A549 (cell line): ENCODE measurements around the gene GLYATL3. TPM values are rescaled to one million over a fixed set of nuclear protein-coding genes. Genes with fewer than 3 reads are reported as not detected.

ENCODE experiments used
- ATAC-seq, 2 experiments: fragments of 200-7000 bp in 1 of 2; fragments of >200 bp in 1 of 2; cut with Nextera tagmentation in 1 of 2; cut with Tn5 transposase in 1 of 2; 3 replicates each; pipeline versions ENCODE4 v1.8.0 to v1.9.1; 2018 to 2020; ENCODE audit warnings: mild to moderate bottlenecking in 1 of 2, moderate library complexity in 1 of 2
- CTCF ChIA-PET: fragments of 300-600 bp; sonication (Branson Sonifier 250); formaldehyde crosslinking; extraction: SDS; loops from one replicate; lab custom pipeline; 2021; ENCODE audit warnings: antibody characterized with exemption, inconsistent platforms; lab: Yijun Ruan, JAX
- POLR2A ChIA-PET: fragments of 350-600 bp; formaldehyde crosslinking; extraction: SDS; loops from one replicate; lab custom pipeline; 2021; ENCODE audit warnings: antibody characterized with exemption, inconsistent platforms; lab: Yijun Ruan, JAX
- DNase-seq, 2 experiments: peaks; one replicate each; pipeline versions ENCODE4 v3.0.0 to v3.0.0-alpha.2; 2011 to 2016; ENCODE audit warnings: low read depth in 1 of 2, low spot score in 1 of 2
- FAIRE-seq: peaks from 2 replicates; lab custom pipeline; 2011; peaks lifted over from hg19 to GRCh38; lab: Jason Lieb, UNC
- H3K27ac ChIP-seq, 2 experiments: fragments of >200 bp; sonication (Bioruptor Twin); formaldehyde crosslinking; 3 replicates each; pipeline ENCODE4 v1.5.1; 2016 to 2017
- H3K4me1 ChIP-seq: fragments of >200 bp; sonication (Bioruptor Twin); formaldehyde crosslinking; 3 replicates; pipeline ENCODE4 v1.6.1; 2016
- H3K4me2 ChIP-seq: fragments of >200 bp; sonication (Bioruptor Twin); formaldehyde crosslinking; 3 replicates; pipeline ENCODE4 v1.6.1; 2016
- H3K4me3 ChIP-seq: fragments of >200 bp; sonication (Bioruptor Twin); formaldehyde crosslinking; 3 replicates; pipeline ENCODE4 v1.5.1; 2016
- H3K9me3 ChIP-seq: fragments of >200 bp; sonication (Bioruptor Twin); formaldehyde crosslinking; 3 replicates; pipeline ENCODE4 v1.6.1; 2016
- CBX8 ChIP-seq: fragments of 200-600 bp; sonication (generic); IDR thresholded peaks from 2 replicates; pipeline ENCODE4 v1.6.1; 2016
- CTCF ChIP-seq: fragments of >200 bp; sonication (Bioruptor Twin); formaldehyde crosslinking; IDR thresholded peaks from 3 replicates; pipeline ENCODE4 v1.5.1; 2016
- EHF ChIP-seq: fragments of 250-450 bp; sonication (Bioruptor Pico); IDR thresholded peaks from 2 replicates; pipeline ENCODE4 v1.5.0; 2020; ENCODE audit warnings: mild to moderate bottlenecking
- EHMT2 ChIP-seq: fragments of 200-600 bp; sonication (generic); IDR thresholded peaks from 2 replicates; pipeline ENCODE4 v1.6.1; 2016; ENCODE audit warnings: antibody characterized with exemption, low read depth, mild to moderate bottlenecking, moderate library complexity
- FOSB ChIP-seq: fragments of 250-450 bp; sonication (Bioruptor Pico); IDR thresholded peaks from 2 replicates; pipeline ENCODE4 v1.5.0; 2020; ENCODE audit warnings: mild to moderate bottlenecking, moderate library complexity
- HEYL ChIP-seq: fragments of 250-450 bp; sonication (Bioruptor Pico); IDR thresholded peaks from 2 replicates; pipeline ENCODE4 v1.8.0; 2021; ENCODE audit warnings: mild to moderate bottlenecking, moderate library complexity
- HOXA7 ChIP-seq: fragments of 250-450 bp; sonication (Bioruptor Pico); IDR thresholded peaks from 2 replicates; pipeline ENCODE4 v1.5.0; 2020; ENCODE audit warnings: mild to moderate bottlenecking, moderate library complexity
- MAX ChIP-seq: IDR thresholded peaks from 2 replicates; pipeline ENCODE4 v1.6.1; 2012
- MYC ChIP-seq: IDR thresholded peaks from 2 replicates; pipeline ENCODE4 v1.6.1; 2012; ENCODE audit warnings: mild to moderate bottlenecking, inconsistent platforms, low read length, improper control_type of control experiment, borderline replicate concordance
- NFE2L2 ChIP-seq: fragments of 150-350 bp; conservative IDR thresholded peaks from 2 replicates; pipeline ENCODE4 v1.6.1; 2014; ENCODE audit warnings: low read length
- POLR2AphosphoS2 ChIP-seq: conservative IDR thresholded peaks from 2 replicates; pipeline ENCODE4 v1.6.1; 2012; ENCODE audit warnings: low read length, improper control_type of control experiment, inconsistent platforms
- REST ChIP-seq: fragments of 200-600 bp; sonication (generic); IDR thresholded peaks from 2 replicates; pipeline ENCODE4 v1.6.1; 2016; ENCODE audit warnings: antibody characterized with exemption, mild to moderate bottlenecking, moderate library complexity
- RFX5 ChIP-seq: fragments of 450-650 bp; IDR thresholded peaks from 2 replicates; pipeline ENCODE4 v1.7.1; 2014; ENCODE audit warnings: antibody characterized with exemption, mild to moderate bottlenecking, moderate library complexity
- RNF2 ChIP-seq: fragments of 200-600 bp; sonication (generic); IDR thresholded peaks from 2 replicates; pipeline ENCODE4 v1.6.1; 2016; ENCODE audit warnings: low read depth, mild to moderate bottlenecking, antibody characterized with exemption, moderate library complexity, borderline replicate concordance
- SREBF2 ChIP-seq: fragments of 450-650 bp; IDR thresholded peaks from 2 replicates; pipeline ENCODE4 v1.6.1; 2014; ENCODE audit warnings: mild to moderate bottlenecking, moderate library complexity
- USF2 ChIP-seq: fragments of 450-650 bp; IDR thresholded peaks from 2 replicates; pipeline ENCODE4 v1.6.1; 2014; ENCODE audit warnings: antibody characterized with exemption
- ZNF302 ChIP-seq: fragments of 250-450 bp; sonication (Bioruptor Pico); IDR thresholded peaks from 2 replicates; pipeline ENCODE4 v1.9.0; 2021; ENCODE audit warnings: inconsistent platforms, mild to moderate bottlenecking, moderate library complexity
- ZSCAN20 ChIP-seq: fragments of 250-450 bp; sonication (Bioruptor Pico); IDR thresholded peaks from 2 replicates; pipeline ENCODE4 v1.8.0; 2022; ENCODE audit warnings: mild to moderate bottlenecking, moderate library complexity
- WGBS: methylation state at CpG from one replicate; pipeline ENCODE4 v1.1.6; 2017; ENCODE audit errors: missing lambda C conversion rate; 5-methylcytosine and 5-hydroxymethylcytosine counted together
- polyA plus RNA-seq, 4 experiments: library from polyadenylated mRNA; depleted of rRNA in 3 of 4; stranded (reverse); fragments of >200 nt; fragmentation: RNase III in 1 of 4; extraction: RNeasy Plus Mini Kit Qiagen cat#74134 plus additional on column Dnase treatment in 1 of 4; gene quantifications; 2 replicates in 3 of 4; 3 replicates in 1 of 4; pipeline ENCODE4 v1.2.3, GENCODE V29; 2011 to 2017
- TF ChIP-seq, protein P1 (sequence below): IDR thresholded peaks from 2 replicates; pipeline ENCODE4 v1.6.1; 2012
- TF ChIP-seq, protein P2 (sequence below): IDR thresholded peaks from 2 replicates; pipeline ENCODE4 v1.6.1; 2012; ENCODE audit warnings: low read depth, borderline replicate concordance

GLYATL3 gene
- polyA plus RNA-seq, 2 of the 4 experiments (the other 2 are of a cell fraction) = not detected

DNA sequence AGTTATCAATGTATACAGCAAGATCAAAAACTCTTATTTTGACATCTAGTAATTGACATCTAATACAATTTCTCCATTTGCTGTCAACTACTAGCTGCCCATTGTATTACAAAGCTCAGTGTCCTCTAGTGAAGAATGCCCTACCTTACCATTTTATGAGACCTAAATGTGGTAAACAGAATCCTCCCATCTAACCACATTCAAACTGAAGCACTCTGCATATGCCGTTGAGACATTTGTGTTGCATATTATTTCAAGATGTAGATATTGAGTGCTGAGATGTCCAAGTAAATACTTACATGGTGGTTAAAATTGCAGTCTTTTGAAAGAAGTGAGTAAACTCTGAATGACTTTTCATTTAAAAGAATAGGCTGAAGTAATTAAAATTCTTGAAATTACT lies 597 bp upstream of the GLYATL3 start (continued):
- TF ChIP-seq REST = no peak
- no peak for TF ChIP-seq RFX5

- H3K4me1 ChIP-seq = 0 out of 3 replicates have a peak, but pooled peaks cover 6% of the 10 kb centered on the region
- DNase-seq (no peak), ATAC-seq (no peak)
- WGBS = 82% methylated on average over 5 of the region's 5 CpGs
- no peak overlapping the region for H3K4me3 ChIP-seq
- H3K4me2 ChIP-seq = no peak overlapping the region
- CTCF ChIA-PET = no interaction called here
- H3K9me3 ChIP-seq = no peaks in the 10 kb centered on the region
- H3K27ac ChIP-seq = no peak overlapping the region
- POLR2A ChIA-PET = no interaction called here
- TF ChIP-seq USF2 (no peak), EHMT2 (no peak), CTCF (no peak), CBX8 (no peak), ZNF302 (CRISPR knock-in tag) (no peak), HEYL (no peak), EHF (no peak), FOSB (no peak), HOXA7 (CRISPR knock-in tag) (no peak), MAX (no peak), ZSCAN20 (CRISPR knock-in tag) (no peak), POLR2AphosphoS2 (no peak), SREBF2 (no peak), MYC (no peak), NFE2L2 (no peak), RNF2 (no peak)
- TF ChIP-seq, protein P1, sequence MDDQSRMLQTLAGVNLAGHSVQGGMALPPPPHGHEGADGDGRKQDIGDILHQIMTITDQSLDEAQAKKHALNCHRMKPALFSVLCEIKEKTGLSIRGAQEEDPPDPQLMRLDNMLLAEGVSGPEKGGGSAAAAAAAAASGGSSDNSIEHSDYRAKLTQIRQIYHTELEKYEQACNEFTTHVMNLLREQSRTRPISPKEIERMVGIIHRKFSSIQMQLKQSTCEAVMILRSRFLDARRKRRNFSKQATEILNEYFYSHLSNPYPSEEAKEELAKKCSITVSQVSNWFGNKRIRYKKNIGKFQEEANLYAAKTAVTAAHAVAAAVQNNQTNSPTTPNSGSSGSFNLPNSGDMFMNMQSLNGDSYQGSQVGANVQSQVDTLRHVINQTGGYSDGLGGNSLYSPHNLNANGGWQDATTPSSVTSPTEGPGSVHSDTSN = no peak
- TF ChIP-seq, protein P2, sequence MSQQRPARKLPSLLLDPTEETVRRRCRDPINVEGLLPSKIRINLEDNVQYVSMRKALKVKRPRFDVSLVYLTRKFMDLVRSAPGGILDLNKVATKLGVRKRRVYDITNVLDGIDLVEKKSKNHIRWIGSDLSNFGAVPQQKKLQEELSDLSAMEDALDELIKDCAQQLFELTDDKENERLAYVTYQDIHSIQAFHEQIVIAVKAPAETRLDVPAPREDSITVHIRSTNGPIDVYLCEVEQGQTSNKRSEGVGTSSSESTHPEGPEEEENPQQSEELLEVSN = no peak
- TF ChIP-seq, all 56 proteins: peak for 0
- FAIRE-seq = no peak
These were observed 4.9 kb downstream of the GLYATL3 start for GRCh38 chr6:49504666-49505065.
